Vagina (tissue), 2 donors: Measurements from ENCODE around the gene ASXL2.

ENCODE experiments used
- POLR2A ChIP-seq, 2 donors: fragments of 450-650 bp; IDR thresholded peaks; one replicate each; pipeline ENCODE4 v1.6.1; 2017; ENCODE audit warnings: antibody characterized with exemption in 2 of 2, mild to moderate bottlenecking in 2 of 2, moderate library complexity in 2 of 2
- POLR2AphosphoS5 ChIP-seq, 2 donors: sonication (generic); formaldehyde crosslinking; IDR thresholded peaks; one replicate each; pipeline ENCODE4 v1.9.0; 2017; ENCODE audit warnings: antibody characterized with exemption in 2 of 2, mild to moderate bottlenecking in 2 of 2, low read depth in 1 of 2; ENCODE audit not compliant: insufficient read depth in 1 of 2
- TF ChIP-seq, protein P1 (sequence below), 3 experiments: fragments of 450-650 bp in 2 of 3; fragments of 200-600 bp in 1 of 3; sonication (generic) in 1 of 3; IDR thresholded peaks; one replicate each; pipeline ENCODE4 v1.5.1; 2017 to 2019; ENCODE audit warnings: antibody characterized with exemption in 3 of 3, mild to moderate bottlenecking in 2 of 3, moderate library complexity in 2 of 3

DNA sequence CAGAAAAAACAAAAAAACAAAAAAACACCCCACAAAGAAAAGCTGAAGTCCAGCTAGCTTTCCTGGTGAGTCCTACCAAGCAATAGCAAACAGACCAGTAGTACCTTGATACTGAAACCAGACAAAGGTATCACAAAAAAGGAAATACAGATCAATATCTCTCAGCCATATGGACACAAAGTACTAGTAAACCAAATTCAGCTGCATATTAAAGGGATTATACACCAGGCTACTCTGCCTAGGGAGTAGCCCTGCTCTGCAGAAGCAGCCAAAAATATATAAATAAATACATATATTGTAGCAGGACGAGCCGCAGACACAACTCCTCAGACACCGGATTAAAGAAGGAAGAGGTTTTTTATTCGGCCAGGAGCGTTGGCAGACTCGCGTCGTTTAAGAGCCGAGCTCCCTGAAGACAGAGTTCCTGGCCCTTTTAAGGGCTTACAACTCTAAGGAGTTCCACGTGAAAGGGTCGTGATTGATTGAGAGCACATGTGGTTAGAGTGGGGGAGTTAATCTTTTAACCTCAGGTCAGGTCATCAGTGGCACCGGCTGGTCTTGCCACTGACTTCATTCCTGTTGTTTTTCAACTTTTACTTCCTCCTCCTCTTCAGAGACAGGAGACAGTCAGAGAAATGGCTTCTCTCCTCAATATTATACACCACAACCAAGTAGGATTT is 166.5 kb downstream of the ASXL2 start:
- TF ChIP-seq, protein P1, sequence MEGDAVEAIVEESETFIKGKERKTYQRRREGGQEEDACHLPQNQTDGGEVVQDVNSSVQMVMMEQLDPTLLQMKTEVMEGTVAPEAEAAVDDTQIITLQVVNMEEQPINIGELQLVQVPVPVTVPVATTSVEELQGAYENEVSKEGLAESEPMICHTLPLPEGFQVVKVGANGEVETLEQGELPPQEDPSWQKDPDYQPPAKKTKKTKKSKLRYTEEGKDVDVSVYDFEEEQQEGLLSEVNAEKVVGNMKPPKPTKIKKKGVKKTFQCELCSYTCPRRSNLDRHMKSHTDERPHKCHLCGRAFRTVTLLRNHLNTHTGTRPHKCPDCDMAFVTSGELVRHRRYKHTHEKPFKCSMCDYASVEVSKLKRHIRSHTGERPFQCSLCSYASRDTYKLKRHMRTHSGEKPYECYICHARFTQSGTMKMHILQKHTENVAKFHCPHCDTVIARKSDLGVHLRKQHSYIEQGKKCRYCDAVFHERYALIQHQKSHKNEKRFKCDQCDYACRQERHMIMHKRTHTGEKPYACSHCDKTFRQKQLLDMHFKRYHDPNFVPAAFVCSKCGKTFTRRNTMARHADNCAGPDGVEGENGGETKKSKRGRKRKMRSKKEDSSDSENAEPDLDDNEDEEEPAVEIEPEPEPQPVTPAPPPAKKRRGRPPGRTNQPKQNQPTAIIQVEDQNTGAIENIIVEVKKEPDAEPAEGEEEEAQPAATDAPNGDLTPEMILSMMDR (IDR thresholded peaks at IDR 0.05), result no peak
- TF ChIP-seq POLR2AphosphoS5 (IDR thresholded peaks at IDR 0.05; ENCODE audit: insufficient read depth in 1 of 2, low read depth in 1 of 2), result no peak
- no peak for TF ChIP-seq POLR2A (IDR thresholded peaks at IDR 0.05)
